ENCODE results near the gene OPCML. TPM values are rescaled to one million over a fixed set of nuclear protein-coding genes. Genes with fewer than 3 reads are reported as not detected.

Gene OPCML
- not detected for total RNA-seq

DNA sequence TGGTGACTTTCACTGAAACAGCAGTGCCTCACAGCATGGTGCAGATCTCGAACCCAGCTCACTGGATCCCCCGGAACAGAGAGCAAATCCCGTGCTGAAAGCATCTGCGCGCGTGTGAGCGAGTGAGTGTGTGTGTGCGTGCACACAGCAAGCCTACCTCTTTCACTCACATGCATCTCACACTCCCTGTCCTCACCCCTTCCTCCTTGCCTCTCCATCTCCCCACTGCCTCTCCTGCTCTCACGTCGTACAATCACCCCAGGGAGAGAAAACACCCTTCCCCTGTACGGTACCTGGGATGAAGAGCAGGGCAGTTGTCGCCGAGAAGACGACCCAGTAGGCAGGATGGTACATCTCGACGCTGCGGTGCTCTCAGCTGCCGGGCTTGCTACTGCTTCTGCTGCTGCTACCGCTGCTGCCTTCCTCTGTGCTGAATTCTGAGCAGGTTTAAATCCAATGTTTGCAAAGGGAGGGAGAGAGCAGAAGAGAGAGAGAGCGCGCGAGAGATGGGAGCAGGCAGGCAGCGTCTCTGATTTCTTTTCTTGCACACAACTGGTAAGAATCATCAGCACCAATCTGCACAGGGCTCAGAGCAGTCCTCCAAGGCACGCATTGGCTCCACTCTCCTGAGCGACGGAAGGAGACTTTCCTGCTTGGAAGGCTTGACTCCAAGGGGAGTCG lies at the start of gene OPCML:
Gene OPCML, minus strand, starts transcription at position 531 of the 681 bp plus-strand sequence.
- ATAC-seq = no peak

DNA sequence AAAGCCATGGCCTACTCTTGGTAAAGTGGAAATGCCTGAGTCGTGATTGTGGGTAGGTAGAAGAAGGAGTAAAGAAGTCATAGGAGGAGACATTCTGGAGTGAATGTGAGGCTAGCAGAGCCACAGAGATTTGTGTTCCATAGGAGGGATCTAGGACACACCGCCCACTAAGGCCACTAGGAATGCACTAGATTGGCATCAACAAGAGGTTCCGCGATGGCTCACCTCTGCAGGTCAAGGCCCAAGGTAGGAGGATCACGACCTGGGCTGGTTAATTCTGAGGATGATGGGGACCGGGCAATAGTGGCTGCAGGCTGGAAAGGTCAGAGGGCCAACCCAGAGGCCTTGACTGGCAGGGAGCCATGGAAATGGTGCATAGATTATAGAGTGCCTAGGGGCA lies 48.8 kb upstream of the OPCML start:
- ATAC-seq = no peak

DNA sequence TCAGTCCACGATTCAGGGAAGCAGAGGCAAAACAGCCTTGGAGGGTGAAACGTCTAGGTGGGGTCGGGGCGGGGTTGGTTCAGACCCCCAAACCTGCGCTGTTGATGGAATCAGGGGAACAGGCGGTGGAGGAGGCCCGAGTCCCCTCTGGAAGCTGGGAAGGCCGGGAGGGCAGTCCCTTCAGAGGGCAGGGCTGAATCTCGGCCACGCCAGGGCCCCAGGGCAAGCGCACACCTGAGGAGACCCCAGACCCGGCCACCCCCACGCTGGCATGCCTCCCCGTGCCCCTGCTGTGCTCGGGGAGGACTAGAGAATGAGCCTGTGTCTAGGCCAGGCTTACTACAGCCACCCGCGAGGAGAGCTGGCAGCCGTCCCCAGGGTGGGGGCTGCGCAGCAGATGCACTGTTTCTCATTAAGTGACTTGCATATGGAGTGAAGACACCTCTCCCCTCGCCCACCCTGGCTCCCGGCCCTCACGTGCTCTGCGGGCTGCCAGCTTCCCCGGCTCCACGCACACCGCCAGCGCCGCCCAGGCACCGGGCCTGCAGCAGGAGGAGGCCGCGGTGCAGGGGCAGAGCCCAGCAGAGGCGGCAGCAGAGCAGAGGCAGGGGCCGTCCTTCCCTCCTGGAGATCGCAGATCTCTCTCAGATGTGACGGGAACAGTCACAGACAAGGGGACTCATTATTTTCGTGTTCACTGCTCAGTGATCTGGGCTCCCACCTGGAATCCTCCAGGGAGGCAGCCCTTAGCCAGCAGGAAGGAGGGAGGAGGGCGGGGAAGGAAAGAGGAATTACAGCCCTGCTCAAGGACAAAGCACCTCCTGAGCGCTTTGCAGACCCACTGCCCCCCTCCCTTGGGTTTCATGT lies 47.1 kb upstream of the OPCML start:
- ATAC-seq = no peak

GRCh38 chr11:133577403-133577802 lies 45.1 kb upstream of the OPCML start:
- no peak for ATAC-seq

DNA sequence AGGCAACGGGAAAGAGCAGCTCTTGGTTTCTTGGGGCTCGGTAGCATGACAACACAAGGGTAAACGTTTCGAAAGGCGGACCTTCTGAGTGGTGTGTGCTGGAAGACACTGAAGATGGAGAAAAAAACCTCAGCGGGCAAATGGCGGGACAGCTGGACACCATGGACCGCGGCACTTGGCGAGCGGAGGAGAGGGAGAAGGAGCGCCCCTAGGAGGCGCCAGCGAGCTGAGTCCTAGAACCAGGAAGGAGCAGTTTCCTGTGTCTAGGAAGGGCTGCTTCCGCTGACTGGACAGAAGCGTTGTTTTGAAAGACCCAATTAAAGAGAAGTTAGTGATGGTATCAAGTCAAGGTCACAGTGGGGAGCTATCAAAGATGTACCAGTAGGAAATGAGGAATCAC lies 44.0 kb upstream of the OPCML start:
- no peak for ATAC-seq

- ATAC-seq = no peak
Observed at GRCh38 chr11:133573081-133573480, 40.8 kb upstream of the OPCML start.

- ATAC-seq = peak; percentile 58
Observed at GRCh38 chr11:133570376-133570775, 38.1 kb upstream of the OPCML start.

GRCh38 chr11:133563505-133564025 lies 31.3 kb upstream of the OPCML start:
- ATAC-seq = no peak

DNA sequence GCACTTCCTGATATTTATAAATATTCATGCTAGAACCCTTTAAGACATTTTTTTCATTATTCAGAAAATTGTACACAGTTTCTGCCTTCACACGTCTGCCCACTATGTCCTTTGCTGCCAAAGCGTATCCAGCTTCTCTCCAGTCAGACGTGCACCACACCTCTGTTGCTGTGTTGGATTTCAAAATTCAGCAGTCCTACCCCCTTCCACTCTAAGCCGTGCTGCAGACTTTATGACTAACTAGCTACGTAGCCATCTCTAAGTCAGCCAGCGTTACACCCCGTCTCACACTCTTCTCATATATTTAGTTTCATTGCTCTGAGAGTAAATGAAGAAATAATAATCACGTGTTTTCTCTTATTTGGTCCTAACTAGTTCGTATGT lies 28.2 kb upstream of the OPCML start:
- ATAC-seq = no peak

DNA sequence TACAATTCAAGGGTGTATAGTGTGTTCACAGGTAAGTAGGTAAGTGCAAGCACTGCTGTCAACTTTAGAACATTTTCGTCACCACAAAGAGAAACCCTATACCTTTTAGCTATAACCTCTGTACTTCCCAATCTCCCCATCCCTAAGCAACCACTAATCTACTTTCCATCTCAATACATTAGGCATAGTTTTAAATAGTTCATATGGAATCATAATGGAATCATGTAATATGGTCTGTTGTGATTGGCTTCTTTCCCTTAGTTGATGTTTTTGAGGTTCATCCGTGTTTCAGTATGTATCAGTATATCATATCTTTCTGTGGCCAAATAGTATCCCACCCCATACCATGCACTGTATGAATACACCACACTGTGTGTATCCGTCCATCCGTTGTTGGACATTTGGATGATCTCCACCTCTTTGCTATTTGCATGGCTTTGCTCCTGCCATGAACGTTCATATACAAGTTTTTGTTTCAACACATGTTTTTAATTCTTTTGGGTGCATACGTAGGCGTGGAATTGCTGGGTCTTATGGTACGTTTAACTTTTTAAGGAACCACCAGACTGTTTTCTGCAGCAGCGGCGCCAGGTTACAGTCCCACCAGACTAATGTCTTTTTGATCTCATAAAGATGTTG lies 27.7 kb upstream of the OPCML start:
- no peak for ATAC-seq

- ATAC-seq = no peak
Observed at GRCh38 chr11:133559382-133559781, 27.1 kb upstream of the OPCML start.

GRCh38 chr11:133555034-133555433 lies 22.7 kb upstream of the OPCML start:
- ATAC-seq = no peak

DNA sequence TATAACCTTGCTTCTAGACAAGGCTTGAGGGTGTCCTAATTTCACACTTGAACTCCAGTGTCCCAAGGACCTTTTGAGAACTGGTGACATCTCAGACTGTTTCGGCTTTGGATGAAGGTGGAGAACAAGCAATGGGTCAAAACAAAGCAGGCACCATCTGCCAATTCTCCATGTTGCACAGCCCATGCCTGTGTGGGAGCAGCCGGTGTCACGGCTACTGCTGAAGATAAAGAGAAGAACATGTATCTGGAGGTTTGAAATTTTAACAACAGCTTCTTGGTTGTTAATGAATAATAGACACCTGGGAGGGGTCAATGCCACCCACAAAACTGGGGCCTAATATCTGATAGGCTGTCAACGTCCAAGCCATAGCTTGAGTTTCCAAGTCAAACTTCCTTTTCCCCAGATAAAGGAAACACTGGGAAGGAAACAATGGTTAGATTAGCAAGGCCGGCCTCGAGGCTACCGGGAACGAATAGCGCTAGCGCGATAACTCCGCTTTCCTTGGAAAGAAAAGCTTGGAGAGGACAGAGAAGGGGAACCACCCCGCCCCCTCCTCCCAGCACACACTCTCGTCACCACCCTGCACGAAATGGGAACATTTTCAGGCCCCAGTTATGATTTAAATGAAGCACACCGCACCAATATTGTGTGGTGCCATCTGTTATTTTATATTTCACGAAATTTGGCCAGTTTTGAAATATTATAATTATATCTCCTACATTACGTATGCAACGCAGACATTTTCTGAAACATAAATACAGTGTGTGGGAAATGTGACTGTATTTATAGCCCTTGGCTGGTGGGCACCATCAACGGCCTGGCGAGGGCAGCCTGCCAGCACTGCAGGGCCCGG lies 21.8 kb upstream of the OPCML start:
- ATAC-seq = no peak

GRCh38 chr11:133552938-133553337 lies 20.6 kb upstream of the OPCML start:
- ATAC-seq = no peak

DNA sequence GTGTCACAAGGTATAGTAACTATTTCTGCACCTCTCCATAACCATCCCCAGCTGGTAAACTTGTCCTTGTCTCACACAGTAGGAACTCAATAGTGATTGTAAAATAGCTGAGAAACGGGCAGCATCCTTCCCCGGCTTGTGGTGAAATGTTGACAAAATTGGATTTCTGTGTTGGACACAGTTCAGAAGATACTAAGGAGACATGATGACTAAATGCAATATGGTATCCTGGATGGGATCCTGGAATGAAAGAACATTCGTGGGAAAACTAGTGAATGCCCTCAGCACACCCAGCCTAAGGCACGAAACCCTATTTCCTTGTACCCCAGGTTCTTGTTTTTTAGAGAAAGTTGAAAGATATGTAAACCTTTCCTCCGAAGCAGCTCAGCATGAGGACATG lies 18.8 kb upstream of the OPCML start:
- ATAC-seq = no peak

GRCh38 chr11:133549826-133550225 lies 17.5 kb upstream of the OPCML start:
- ATAC-seq = no peak

DNA sequence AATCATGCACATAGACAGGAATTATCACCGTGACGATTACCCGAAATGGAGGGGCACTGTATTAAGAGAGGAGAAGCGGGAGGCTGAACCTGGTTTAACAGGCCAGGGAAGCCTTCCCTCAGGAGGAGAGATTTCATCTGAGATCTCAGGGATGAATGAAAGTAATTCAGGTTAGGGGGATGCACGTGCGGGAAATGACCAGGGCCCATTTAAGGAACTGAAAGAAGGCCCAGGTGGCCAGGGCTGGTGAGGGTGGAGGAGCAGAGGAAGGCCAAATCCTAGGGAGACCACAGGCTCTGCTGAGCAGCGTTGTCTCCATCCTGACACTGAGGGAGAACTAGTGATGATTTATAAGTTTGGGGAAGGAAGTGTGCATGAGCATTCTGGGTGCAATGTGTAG lies 16.3 kb upstream of the OPCML start:
- ATAC-seq = no peak

GRCh38 chr11:133547808-133548494 lies 15.7 kb upstream of the OPCML start:
- no peak for ATAC-seq

- no peak for ATAC-seq
Observed at GRCh38 chr11:133545199-133545803, 13.0 kb upstream of the OPCML start.

DNA sequence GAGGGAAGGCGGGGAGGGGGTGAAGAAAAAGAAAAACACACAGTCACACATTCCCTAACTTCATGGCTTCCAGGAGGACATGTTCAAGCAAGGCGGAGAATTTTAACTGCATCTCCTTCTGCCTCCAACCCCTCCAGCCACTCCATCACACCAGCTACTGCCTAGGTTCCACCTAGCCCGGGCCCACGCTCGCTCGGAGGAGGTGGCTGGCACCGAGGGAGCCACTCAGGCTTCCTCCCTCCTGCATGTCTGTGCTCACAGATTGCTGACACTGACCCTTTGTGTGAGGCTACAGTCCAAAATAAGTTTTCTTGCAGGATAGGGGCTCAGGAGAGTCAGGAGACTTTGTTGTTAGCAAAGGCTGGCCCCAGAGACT lies 9.4 kb upstream of the OPCML start:
- ATAC-seq = no peak

GRCh38 chr11:133541021-133541719 lies 8.9 kb upstream of the OPCML start:
- ATAC-seq = no peak

Measured in esophagus mucosa (tissue), 1 donor.